Urothelium cell line (cell line): ENCODE data around the gene CSF1R.
A peak's percentile ranks its signal among the peaks of the same experiment; 100 is the strongest.
"Not testable (repeated sequence)": the region's sequence is repeated elsewhere in the genome, so short reads cannot be mapped to it uniquely, and the experiment has no call there.

Source experiments
- DNase-seq: peaks from one replicate; pipeline ENCODE4 v3.0.0; 2011; ENCODE audit warnings: low spot score, mixed read lengths
- FAIRE-seq: peaks from 2 replicates; lab custom pipeline; 2011; peaks lifted over from hg19 to GRCh38; lab: Jason Lieb, UNC

Gene CSF1R

DNA sequence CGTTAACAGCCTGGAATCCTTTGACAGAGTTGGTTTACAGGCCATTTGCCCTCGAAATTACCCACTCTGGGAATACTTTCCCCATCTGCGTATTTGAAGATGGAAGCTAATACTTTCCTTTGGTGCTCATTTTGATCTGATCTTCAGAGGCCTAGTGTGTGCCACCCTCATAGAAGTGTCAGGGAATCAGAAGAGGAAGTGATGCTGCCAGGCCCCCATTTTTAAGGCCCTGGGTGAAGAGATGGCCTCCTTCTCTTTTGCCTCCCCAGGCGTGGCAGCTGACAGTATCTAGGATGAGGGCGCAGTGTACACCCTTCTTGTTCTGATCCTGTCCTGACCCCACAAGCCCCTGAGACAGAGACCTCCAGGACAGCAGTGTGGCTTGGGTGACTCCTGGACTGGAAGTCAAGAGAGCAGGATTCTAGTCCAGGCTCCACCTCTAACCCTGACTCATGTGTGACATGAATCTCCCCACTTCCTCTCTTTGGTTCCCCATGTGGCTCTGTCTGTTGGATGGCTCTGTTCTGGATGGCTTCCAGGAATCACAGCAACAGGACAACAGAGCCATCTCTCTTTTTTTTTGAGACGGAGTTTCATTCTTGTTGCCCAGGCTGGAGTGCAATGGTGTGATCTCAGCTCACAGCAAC lies 27.8 kb downstream of the CSF1R start:
- FAIRE-seq = no peak

GRCh38 chr5:150057996-150058395 lies 28.4 kb downstream of the CSF1R start:
- FAIRE-seq (no peak), DNase-seq (no peak)

More for the DNA sequence above, 27.8 kb downstream of the CSF1R start:
- peak; percentile 49 for DNase-seq

GRCh38 chr5:150057511-150057910 lies 28.8 kb downstream of the CSF1R start:
- FAIRE-seq (no peak), DNase-seq (no peak)

DNA sequence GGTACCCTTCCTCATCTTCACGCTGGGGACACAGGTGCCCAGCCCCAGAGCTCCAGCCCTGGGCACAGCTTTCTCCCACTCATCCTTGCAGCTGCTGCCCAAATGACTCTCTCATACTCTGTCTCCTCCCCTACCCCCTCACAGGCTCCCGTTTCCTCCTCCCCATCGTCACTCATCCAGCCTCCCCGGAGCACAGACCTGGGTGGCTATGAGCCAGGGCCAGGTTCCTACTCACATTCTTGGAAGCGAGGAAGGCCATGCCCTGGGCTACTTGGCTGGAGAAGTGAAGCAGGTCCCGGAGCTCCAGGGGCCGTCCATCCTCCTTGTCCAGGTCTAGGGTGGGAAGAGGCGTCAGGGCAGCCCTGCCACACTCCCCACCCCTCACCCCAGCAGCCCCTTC lies 29.3 kb downstream of the CSF1R start:
- FAIRE-seq (no peak), DNase-seq (no peak)

DNA sequence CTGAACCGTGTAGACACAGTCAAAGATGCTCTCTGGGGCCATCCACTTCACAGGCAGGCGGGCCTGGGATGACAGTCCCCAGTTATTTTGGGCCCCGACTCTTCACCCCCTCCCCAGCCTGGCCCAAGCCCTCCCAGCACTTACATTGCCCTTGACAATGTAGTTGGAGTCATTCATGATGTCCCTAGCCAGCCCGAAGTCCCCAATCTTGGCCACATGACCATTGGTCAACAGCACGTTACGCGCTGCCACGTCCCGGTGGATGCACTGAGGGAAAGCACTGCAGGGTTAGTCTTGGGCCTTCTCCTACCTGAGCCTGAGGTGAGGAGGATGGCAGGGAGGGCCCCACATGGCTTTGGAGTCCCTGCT lies 30.3 kb downstream of the CSF1R start:
- FAIRE-seq (no peak), DNase-seq (no peak)

GRCh38 chr5:150055326-150056074 lies 30.9 kb downstream of the CSF1R start:
- FAIRE-seq = peak; percentile 74
- no peak for DNase-seq

GRCh38 chr5:150054569-150054968 lies 31.8 kb downstream of the CSF1R start:
- DNase-seq = no peak
- FAIRE-seq = no peak

GRCh38 chr5:150053713-150054392 lies 32.5 kb downstream of the CSF1R start:
- no peak for FAIRE-seq
- DNase-seq = no peak

GRCh38 chr5:150052956-150053712 lies 33.2 kb downstream of the CSF1R start:
- FAIRE-seq = peak; percentile 91
- DNase-seq = peak; percentile 67

DNA sequence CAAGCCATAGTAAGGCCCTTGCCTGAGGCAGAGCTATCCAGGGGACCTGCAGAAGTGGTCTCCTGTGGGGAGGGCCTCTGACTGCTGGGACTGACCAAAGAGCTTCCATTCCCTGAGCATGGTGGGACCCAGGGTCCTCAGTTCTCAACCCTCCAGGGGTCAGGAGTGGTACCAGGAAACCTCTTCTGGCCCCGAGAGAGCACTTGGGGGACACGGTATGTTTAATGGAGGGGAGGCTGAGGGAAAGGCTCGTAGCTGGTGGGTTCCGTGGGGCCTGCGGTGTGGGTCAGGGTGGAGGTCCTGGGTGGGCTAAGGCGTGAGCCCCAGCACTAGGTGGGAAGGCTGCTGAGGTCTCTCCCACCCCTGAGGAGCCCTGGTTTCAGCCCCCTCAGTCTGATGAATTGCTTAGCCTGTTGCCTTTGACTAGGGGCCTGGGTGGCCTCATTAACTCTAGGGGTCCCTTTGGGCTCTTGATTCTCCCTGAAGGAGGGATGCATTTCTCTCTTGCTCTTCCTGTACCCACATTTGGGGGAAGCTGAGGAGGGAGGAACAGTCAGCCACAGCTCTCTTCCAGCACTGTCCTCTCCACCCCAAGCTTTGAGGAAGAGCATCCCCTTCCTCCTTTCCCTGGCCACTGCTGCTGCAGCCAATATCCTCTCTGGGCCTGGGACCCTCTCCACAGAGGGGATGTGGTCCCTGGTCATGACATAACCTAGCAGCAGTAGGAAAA lies 34.0 kb downstream of the CSF1R start:
- no peak for FAIRE-seq
- no peak for DNase-seq

DNA sequence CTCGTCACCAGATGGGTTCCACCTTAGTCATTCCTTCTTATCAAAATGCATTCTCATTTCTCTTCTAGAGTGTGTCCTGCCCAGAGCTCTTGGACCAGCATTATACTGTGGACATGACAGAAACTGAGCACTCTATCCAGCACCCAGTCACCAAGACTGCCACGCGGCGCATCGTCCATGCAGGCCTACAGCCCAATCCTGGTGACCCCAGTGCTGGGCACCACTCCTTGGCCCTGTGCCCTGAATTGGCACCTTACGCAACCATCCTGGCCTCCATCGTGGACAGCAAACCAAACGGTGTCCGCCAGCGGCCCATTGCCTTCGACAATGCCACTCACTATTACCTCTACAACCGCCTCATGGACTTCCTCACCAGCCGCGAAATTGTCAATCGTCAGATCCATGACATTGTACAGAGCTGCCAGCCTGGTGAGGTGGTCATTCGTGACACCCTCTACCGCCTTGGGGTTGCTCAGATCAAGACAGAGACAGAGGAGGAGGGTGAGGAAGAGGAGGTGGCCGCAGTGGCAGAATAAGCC lies 34.6 kb downstream of the CSF1R start:
- FAIRE-seq (peak; percentile 77), DNase-seq (no peak)

GRCh38 chr5:150050172-150050811 lies 36.1 kb downstream of the CSF1R start:
- not testable (repeated sequence) for FAIRE-seq
- peak; percentile 80 for DNase-seq

- FAIRE-seq (no peak), DNase-seq (no peak)
These were observed 40.3 kb downstream of the CSF1R start for GRCh38 chr5:150046031-150046430.

GRCh38 chr5:150045549-150045948 lies 40.8 kb downstream of the CSF1R start:
- DNase-seq = no peak
- no peak for FAIRE-seq

DNA sequence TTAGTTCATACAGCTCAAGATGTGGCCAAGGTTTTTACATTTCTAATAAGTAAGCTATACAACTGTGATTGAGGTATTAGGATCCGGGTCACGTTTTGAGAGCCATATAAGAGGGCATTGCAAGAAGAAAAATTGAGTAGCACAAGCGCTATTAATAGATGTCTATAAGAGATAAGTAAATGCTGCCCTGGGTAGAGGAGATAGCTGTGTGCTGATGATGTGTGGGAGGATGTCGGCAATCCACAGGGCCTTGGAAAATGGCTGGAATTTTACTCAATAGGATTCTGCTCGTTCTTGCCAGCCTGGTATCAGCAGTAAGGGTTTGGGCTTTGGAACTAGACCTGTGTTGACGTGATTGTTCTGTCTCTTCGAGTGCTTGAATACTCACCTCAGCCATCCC lies 41.6 kb downstream of the CSF1R start:
- DNase-seq (no peak), FAIRE-seq (no peak)

DNA sequence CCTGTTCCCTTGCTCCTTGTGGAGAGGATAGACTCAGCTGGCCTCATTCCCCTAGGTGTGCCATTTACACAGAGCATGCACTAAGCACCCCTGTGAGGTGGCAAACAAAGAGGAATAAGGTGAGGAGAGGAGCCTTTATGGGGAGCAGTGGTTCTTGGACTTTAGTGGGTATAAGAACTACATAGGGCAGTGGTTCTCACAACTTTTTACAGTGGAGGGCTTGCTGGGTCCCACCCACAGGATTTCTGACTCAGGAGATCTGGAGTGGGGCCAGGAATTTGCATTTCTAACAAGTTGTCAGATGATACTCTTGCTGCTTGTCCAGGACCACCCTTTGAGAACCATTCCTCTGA lies 42.0 kb downstream of the CSF1R start:
- no peak for FAIRE-seq
- DNase-seq = peak; percentile 44

DNA sequence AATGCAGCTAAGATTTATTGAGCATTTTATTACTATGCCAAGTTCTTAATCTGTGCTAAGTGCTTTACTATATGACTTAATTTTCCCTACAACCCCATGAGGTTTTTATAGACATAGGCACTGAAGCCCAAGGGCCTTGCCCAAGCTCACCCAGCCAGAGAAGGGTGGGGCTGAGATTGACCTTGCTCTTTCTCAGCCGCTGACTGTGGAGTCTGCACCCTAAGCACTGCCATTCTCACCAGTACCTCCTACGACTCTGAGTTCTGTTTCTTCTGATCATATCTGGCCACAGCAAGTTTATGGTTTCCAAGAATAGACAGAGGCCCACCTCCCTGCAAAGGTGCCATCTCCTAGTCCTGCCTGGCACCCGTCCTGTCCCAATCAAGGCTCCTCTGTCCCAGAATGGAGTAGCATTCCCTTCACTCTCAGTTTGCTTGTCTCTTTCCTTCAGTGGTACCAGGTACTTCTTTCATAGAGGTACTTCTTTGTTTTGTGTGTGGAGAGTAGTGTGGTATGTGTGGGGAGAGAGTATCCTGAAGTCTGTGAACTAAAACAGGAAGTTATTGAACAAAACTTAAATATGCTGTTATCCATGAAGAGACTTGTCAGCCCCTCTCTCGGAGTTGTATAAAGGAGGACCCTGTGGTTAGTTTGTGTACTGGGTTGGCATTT lies 42.6 kb downstream of the CSF1R start:
- FAIRE-seq (no peak), DNase-seq (no peak)

DNA sequence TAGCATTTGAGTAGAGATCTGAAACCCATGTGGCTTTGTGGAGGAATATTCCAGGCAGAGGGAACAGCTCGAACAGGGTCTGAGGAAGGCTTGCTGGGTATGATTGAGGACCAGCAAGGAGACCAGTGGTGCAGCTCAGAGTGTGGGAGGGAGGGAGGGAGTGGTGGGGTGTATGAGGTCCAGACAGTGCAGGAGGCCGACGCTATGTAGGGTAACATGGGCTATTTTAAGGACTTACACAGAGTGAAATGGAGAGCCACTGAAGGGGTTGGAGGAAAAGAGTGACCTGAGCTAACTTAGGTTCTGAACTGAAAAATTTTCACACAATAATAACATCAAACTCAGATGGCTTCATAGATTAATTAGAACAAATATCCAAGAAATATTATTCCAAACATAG lies 43.9 kb downstream of the CSF1R start:
- FAIRE-seq (no peak), DNase-seq (no peak)

DNA sequence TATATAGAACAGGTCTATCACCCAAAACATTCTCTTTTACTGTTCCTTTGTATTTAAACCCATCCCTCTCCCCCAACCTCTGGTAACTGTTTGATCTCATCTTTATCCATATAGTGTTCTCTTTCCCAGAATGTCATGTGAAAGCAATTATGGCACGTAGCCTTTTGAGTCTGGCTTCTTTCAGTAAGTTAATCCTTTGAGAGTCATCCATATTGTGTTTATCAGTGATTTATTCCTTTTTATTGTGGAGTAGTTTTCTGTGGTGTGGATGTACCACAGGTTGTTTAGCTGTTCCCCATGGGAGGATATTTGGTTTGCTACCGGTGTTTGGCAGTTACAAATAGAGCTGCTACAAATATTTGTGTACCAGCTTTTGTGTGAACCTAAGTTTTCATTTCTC lies 47.8 kb downstream of the CSF1R start:
- DNase-seq (no peak), FAIRE-seq (no peak)
